Measurements from ENCODE around the gene CCR1. TPM values are rescaled to one million over a fixed set of nuclear protein-coding genes. Genes with fewer than 3 reads are reported as not detected.
A peak's percentile ranks its signal among the peaks of the same experiment; 100 is the strongest.

Gene CCR1
- total RNA-seq, result under 1 TPM in 1 of 2 donors, not detected in 1; 0.19 TPM

DNA sequence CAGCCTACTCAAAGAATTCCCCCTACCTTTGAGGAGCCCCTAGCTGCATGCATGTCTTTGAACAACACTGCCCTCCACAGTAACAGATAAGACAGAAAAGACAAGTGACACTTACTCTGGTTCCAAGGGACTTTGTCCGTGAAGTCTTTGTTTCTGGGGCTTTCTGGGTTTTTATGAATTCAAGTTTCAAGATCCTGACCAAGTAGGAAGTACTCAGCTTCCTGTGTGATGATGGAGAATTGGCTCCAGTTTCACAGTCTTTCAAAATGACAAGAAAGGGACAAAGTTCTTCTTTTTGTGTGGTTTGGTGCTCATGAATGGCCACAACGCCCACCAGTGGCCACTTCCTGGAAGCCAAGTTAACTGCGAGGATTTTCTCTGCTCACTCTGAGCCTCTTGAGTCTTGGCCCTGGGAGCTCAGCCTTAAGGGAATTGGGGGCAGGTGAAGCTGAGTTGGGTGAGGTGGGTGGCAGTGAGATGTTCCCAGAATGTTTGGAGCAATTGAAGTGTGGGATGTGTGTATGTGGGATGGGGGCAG, at the start of gene CCR1:
Gene CCR1, minus strand, starts transcription at position 147 of the 538 bp plus-strand sequence. CDS start 4,000 bp downstream, outside the sequence.
- Mint-ChIP-seq H3K36me3 (no peaks in the 10 kb centered on the region), H3K9me3 (no peaks in the 10 kb centered on the region), H3K27ac (peak within 1 kb of the TSS in 1 of 2 donors; percentile 84)
- peak; percentile 31 to 75 for DNase-seq (ENCODE audit: low spot score in 2 of 2)
- peak; percentile 72 to 76 for ATAC-seq

DNA sequence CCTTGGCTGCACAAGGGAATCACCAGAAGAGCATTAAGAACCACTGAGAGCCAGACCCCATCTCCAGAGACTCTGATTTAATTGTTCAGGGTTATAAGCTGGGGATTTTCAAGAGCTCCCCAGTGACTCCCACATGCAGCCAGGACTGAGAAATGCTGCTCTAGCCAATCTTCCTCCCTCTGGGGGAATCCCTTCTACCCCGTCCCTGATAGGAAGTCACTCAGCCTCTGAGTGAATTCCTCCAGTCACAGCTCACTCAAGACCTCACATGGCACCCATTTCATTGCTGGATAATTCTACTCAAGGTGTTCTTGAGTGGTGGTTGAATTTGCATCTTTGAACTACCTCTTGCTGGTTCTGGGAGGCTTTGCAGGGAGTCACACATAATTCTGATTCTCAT, 44.9 kb upstream of the CCR1 start:
- Mint-ChIP-seq H3K36me3 (peaks cover 0 to 9% of the 10 kb centered on the region in 2 donors), H3K9me3 (no peaks in the 10 kb centered on the region), H3K27ac (no peak overlapping the region)
- DNase-seq (ENCODE audit: low spot score in 2 of 2), result no peak
- ATAC-seq, result no peak

DNA sequence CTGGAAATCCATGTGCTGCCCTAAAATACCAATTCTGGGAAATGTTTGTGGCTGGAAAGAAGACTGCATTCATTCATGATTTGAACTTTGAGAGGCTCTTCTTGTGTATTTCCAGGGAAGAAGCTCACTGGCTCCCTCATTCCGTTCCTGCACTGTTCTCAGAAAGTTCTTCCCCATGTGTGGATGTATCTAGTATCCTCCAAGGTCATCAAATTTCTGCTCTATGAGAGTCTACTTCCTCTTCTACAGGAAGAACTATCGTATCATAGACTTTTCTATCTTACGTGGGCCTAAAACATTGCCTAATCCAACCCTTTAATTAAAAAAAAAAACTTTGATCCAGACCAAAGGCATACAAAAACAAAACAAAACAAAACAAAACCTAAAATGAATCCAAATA, 37.0 kb upstream of the CCR1 start:
- Mint-ChIP-seq H3K9me3 (no peaks in the 10 kb centered on the region), H3K27ac (no peak overlapping the region), H3K36me3 (no peaks in the 10 kb centered on the region)
- ATAC-seq (no peak), DNase-seq (ENCODE audit: low spot score in 2 of 2) (no peak)

DNA sequence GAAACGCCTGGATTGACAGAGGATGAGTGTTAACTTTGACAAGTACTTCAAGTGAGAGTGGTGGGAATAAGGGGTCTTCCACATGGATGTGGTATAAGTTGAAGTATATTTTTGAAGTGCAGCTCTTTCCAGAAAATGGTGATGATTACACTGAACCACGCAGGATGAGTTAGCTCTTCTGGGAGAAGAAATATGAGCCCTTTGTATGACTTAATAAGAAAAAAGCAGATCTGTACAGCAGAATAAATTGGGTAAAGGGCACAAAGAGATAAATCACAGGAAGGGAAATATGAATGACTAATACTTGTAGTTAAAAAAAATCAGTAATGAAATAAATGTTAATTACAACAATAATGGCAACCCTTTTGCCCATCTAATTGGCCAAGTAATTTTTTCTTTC, 35.4 kb upstream of the CCR1 start:
- DNase-seq (ENCODE audit: low spot score in 2 of 2) (no peak), ATAC-seq (no peak)
- no peak overlapping the region for H3K27ac Mint-ChIP-seq
- peaks cover 0 to 2% of the 10 kb centered on the region in 2 donors for H3K9me3 Mint-ChIP-seq
- no peaks in the 10 kb centered on the region for H3K36me3 Mint-ChIP-seq

- ATAC-seq (no peak), DNase-seq (ENCODE audit: low spot score in 2 of 2) (no peak)
- H3K27ac Mint-ChIP-seq, result no peak within 1 kb of the TSS
- peaks cover 0 to 6% of the 10 kb centered on the region in 2 donors for H3K9me3 Mint-ChIP-seq
- no peaks in the 10 kb centered on the region for H3K36me3 Mint-ChIP-seq
Measured at GRCh38 chr3:46242120-46242519, 34.0 kb upstream of the CCR1 start, which contains the start of gene CCR3. Gene CCR3, plus strand, starts transcription at chr3:46242460. Its CDS starts 22,699 bp downstream, at chr3:46265159.

DNA sequence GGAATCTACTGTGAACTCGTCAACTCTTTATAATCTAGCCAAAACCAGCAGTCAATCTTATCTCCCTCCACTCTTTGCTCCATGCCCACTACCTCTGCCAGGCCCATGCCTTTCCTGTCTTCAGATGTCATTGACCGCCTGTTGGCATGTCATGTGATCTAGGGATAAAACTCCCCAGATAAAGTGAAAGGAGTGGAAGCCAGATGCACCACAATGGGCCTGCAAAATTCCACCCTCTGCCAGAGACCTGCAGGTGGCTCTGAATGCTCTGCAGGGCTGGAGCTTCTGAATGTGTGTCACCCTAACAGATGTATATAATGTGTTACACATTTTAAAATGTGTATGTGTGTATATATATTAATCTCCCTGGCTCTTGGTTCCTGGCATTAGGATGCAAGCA, 31.8 kb upstream of the CCR1 start:
- DNase-seq (ENCODE audit: low spot score in 2 of 2), result no peak
- no peak for ATAC-seq
- Mint-ChIP-seq H3K36me3 (no peaks in the 10 kb centered on the region), H3K27ac (no peak overlapping the region), H3K9me3 (peaks cover 0 to 6% of the 10 kb centered on the region in 2 donors)

DNA sequence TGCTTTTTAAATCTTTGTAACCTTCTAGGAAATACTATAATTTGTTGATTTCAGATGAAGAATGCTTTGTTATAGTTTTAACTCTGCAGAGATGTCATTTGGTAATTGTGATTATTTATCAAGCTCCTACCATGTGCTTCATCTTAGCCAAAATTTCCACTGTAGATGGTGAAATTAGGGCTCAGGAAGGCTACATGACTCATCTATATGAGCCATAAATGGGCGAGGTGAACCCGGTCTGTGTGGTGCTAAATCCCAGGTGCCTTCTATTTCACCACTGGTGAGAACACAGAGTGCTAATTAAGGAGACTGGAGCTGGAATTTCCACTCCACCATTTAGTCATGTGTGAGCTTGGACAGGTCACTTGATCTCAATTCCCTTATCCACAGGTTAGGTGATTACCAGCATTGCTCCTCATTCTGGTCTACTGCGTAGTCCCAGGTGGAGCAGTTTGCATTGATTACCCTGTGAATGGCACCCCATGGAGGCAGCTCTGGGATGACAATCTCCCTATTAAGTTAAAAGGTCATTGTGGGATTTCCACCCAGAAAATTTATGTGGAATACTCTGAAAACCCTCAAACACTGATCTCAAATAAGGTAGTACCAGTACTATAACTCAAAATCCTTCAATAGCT, 31.3 kb upstream of the CCR1 start:
- DNase-seq (ENCODE audit: low spot score in 2 of 2) (no peak), ATAC-seq (no peak)
- Mint-ChIP-seq H3K27ac (no peak overlapping the region), H3K9me3 (peaks cover 0 to 6% of the 10 kb centered on the region in 2 donors), H3K36me3 (no peaks in the 10 kb centered on the region)

GRCh38 chr3:46238386-46238785, 30.3 kb upstream of the CCR1 start:
- Mint-ChIP-seq H3K27ac (no peak overlapping the region), H3K9me3 (peaks cover 0 to 6% of the 10 kb centered on the region in 2 donors)

GRCh38 chr3:46236294-46237054, 28.4 kb upstream of the CCR1 start:
- peaks cover 0 to 6% of the 10 kb centered on the region in 2 donors for H3K9me3 Mint-ChIP-seq
- no peak for DNase-seq (ENCODE audit: low spot score in 2 of 2)
- no peaks in the 10 kb centered on the region for H3K36me3 Mint-ChIP-seq
- ATAC-seq, result no peak
- H3K27ac Mint-ChIP-seq, result no peak overlapping the region

More at GRCh38 chr3:46238386-46238785, 30.3 kb upstream of the CCR1 start:
- no peak for ATAC-seq
- DNase-seq (ENCODE audit: low spot score in 2 of 2), result no peak
- no peaks in the 10 kb centered on the region for H3K36me3 Mint-ChIP-seq

GRCh38 chr3:46235425-46235824, 27.3 kb upstream of the CCR1 start:
- no peak overlapping the region for H3K27ac Mint-ChIP-seq
- no peak for ATAC-seq
- DNase-seq (ENCODE audit: low spot score in 2 of 2), result no peak
- peaks cover 0 to 6% of the 10 kb centered on the region in 2 donors for H3K9me3 Mint-ChIP-seq
- no peaks in the 10 kb centered on the region for H3K36me3 Mint-ChIP-seq

GRCh38 chr3:46233194-46233593, 25.1 kb upstream of the CCR1 start:
- Mint-ChIP-seq H3K9me3 (peaks cover 0 to under 1% of the 10 kb centered on the region in 2 donors), H3K36me3 (no peaks in the 10 kb centered on the region), H3K27ac (no peak overlapping the region)
- ATAC-seq (no peak), DNase-seq (ENCODE audit: low spot score in 2 of 2) (no peak)

GRCh38 chr3:46231323-46231722, 23.2 kb upstream of the CCR1 start:
- peaks cover 0 to 8% of the 10 kb centered on the region in 2 donors for H3K9me3 Mint-ChIP-seq
- ATAC-seq (no peak), DNase-seq (ENCODE audit: low spot score in 2 of 2) (no peak)
- no peaks in the 10 kb centered on the region for H3K36me3 Mint-ChIP-seq
- H3K27ac Mint-ChIP-seq, result no peak overlapping the region

DNA sequence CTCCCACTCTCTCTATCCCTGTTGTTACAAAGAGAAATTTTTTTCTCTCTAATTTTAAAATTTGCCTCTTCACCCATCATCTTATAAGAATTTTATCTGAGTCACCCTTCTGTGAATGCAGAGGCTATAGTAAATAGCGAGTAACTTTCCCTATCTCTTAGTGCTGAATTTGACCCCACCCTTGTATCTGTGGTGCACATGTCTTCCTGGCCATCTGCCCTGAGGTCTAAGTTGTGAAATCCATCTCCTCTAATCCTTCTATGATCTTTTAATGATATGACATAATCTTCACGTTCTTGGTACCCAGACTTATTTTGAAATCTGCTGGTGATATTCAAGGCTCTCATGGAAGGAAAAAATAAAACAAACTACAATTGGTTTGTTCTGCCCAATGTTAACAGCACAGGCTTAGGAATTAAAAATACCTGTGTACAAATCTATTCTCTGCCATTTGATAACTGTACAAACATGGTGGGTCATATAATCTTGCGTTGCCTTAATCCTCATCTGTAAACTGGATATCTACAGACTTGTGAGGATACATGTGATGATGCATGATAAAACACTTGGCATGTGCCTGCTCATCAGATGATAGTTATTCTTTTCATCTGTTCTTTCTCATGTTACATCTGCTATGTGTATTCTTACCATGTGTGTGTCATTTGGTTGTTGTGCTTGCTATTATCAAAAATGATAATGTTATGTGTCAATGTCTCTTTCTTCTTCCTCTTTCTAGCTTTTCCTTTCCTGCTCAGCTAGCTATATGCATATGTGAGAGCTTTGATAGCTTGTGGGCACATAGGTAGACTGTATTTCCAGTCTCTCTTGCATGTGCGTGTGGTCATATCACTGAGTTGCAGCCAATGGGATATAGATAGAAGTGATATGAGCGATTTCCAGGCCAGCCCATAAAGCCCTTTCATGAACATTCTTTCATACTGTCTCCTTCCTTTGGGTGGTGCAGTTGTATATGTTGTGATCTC, 20.4 kb upstream of the CCR1 start:
- Mint-ChIP-seq H3K27ac (no peak overlapping the region), H3K9me3 (peaks cover 0 to 10% of the 10 kb centered on the region in 2 donors), H3K36me3 (no peaks in the 10 kb centered on the region)
- ATAC-seq, result no peak
- no peak for DNase-seq (ENCODE audit: low spot score in 2 of 2)

- Mint-ChIP-seq H3K27ac (no peak overlapping the region), H3K9me3 (peaks cover 0 to 10% of the 10 kb centered on the region in 2 donors), H3K36me3 (no peaks in the 10 kb centered on the region)
- DNase-seq (ENCODE audit: low spot score in 2 of 2), result no peak
- ATAC-seq, result no peak
Measured at GRCh38 chr3:46222435-46223161, 14.5 kb upstream of the CCR1 start.

GRCh38 chr3:46221938-46222337, 13.8 kb upstream of the CCR1 start:
- ATAC-seq (no peak), DNase-seq (ENCODE audit: low spot score in 2 of 2) (no peak)
- Mint-ChIP-seq H3K36me3 (no peaks in the 10 kb centered on the region), H3K9me3 (peaks cover 0 to 6% of the 10 kb centered on the region in 2 donors), H3K27ac (no peak overlapping the region)

GRCh38 chr3:46221391-46221790, 13.3 kb upstream of the CCR1 start:
- Mint-ChIP-seq H3K9me3 (peaks cover 0 to 3% of the 10 kb centered on the region in 2 donors), H3K36me3 (no peaks in the 10 kb centered on the region), H3K27ac (no peak overlapping the region)
- ATAC-seq (no peak), DNase-seq (ENCODE audit: low spot score in 2 of 2) (no peak)
